Right cardiac atrium (tissue), 5 donors: ENCODE results near the gene CEMIP. TPM values are rescaled to one million over a fixed set of nuclear protein-coding genes. Genes with fewer than 3 reads are reported as not detected.

ENCODE experiments used
- ATAC-seq, 2 donors: fragments of 200-7000 bp; cut with Tn5 transposase; one replicate each; pipeline versions ENCODE4 v1.8.0 to v1.9.1; 2020; ENCODE audit warnings: moderate library complexity in 2 of 2, mild to moderate bottlenecking in 1 of 2
- DNase-seq, 3 donors: peaks; one replicate each; pipeline ENCODE4 v3.0.0-alpha.2; 2020
- H3K27ac ChIP-seq: one replicate; pipeline ENCODE4 v1.5.1; 2013; ENCODE audit warnings: mild to moderate bottlenecking, low read length, control low read depth, moderate library complexity
- H3K27me3 ChIP-seq: one replicate; pipeline ENCODE4 v1.6.1; 2013; ENCODE audit not compliant: control insufficient read depth, insufficient read depth
- H3K4me1 ChIP-seq: one replicate; pipeline ENCODE4 v1.6.1; 2013; ENCODE audit warnings: low read length; ENCODE audit not compliant: control insufficient read depth, insufficient read depth
- H3K4me3 ChIP-seq: one replicate; pipeline ENCODE4 v1.5.1; 2013; ENCODE audit warnings: low read length, control low read depth
- H3K9me3 ChIP-seq: one replicate; pipeline ENCODE4 v1.6.1; 2013; ENCODE audit warnings: low read length; ENCODE audit not compliant: control insufficient read depth
- WGBS: extraction: QIAGEN DNeasy Blood & Tissue Kit; methylation state at CpG from one replicate; pipeline ENCODE4 v1.1.7; 2013; 5-methylcytosine and 5-hydroxymethylcytosine counted together
- intact Hi-C, 4 donors: fragments of 100-400 bp; cut with DNase I; formaldehyde crosslinking; loops; one replicate each; pipeline versions ENCODE4 v1.11.0 to v1.14.0; 2022 to 2023
- polyA plus RNA-seq: library from polyadenylated mRNA; stranded (reverse); fragments of 200-250 nt; gene quantifications from one replicate; pipeline ENCODE4 v1.2.3, GENCODE V29; 2013
- total RNA-seq, 4 donors: library from RNA; stranded (reverse); fragmentation: NEBNext Ultra II Directional; extraction: Animal tissue kit (Norgen Biotek cat#: 25700); gene quantifications; one replicate each; pipeline ENCODE4 v1.2.1, GENCODE V29; 2021
- donor health status: healthy with polysubstance abuse.
- donor health status: DM: no; HTN: yes; CAD: no.
- donor health status: DM: no; HTN: no; CAD: no.
- donor health status: DM: no; HTN: yes; CAD: no; lungs with severe emphysema.
- donor health status: DM: yes; HTN: yes; CAD: no.

The CEMIP gene
- total and polyA plus RNA-seq, 5 donors = 0.23 to 3.9 (median 2.6) TPM

DNA sequence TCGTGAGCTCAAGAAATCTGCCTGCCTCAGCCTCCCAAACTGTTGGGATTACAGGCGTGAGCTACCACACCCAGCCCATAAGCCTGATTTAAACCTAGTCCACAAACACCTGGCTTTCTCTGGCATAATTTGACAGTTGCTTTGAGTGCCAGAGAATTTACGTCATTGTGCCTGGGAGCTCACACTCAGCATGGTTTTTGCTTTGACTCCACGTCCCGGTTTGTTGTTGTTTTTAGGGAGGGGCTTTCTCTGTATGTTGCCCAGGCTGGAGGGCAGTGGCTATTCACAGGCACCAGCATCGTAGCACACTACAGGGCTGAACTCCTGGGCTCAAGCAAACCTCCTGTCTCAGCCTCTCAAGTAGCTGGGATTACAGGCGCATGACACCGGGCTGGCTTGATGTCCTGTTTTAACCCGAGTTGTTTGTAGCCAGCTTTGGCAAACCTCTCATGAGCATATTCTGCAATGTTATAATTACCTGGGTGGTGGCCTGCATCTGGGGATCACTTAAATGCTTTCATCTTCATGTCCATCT is 32.7 kb downstream of the CEMIP start:
- DNase-seq (no peak), ATAC-seq (no peak)
- H3K27me3 ChIP-seq = no peaks in the 10 kb centered on the region
- no peak overlapping the region for H3K27ac ChIP-seq
- no peak overlapping the region for H3K4me3 ChIP-seq
- intact Hi-C loops = no loop called here
- no peaks in the 10 kb centered on the region for H3K9me3 ChIP-seq
- WGBS = 74% methylated on average over 9 of the region's 9 CpGs
- no peaks in the 10 kb centered on the region for H3K4me1 ChIP-seq

DNA sequence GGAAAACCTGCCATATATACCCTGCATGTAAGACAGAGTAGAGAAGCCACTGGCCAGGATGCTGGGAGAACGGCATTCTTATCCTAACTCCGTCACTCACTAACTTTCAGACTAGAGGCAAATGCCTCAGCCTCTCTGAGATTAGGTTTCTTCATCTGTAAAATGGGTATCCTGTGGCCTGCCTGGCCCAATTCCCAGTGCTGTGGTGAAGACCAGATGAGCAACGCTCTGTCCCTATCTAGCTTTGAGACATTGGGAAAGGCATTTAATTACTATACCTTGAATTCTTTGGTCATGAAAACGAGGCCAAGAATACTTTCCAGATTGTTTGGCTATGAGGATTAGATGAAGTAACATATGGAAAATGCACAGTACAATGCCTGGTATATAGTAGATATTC is 35.9 kb downstream of the CEMIP start:
- ATAC-seq = no peak
- Histone ChIP-seq H3K27me3 (no peaks in the 10 kb centered on the region), H3K4me1 (peaks cover 3% of the 10 kb centered on the region), H3K27ac (no peak overlapping the region), H3K9me3 (no peaks in the 10 kb centered on the region), H3K4me3 (no peak overlapping the region)
- intact Hi-C loops = no loop called here
- 89% methylated on average over 4 of the region's 4 CpGs for WGBS
- no peak for DNase-seq

- Histone ChIP-seq H3K4me3 (no peak overlapping the region), H3K27me3 (no peaks in the 10 kb centered on the region), H3K4me1 (peaks cover 3% of the 10 kb centered on the region), H3K9me3 (no peaks in the 10 kb centered on the region), H3K27ac (no peak overlapping the region)
- DNase-seq (no peak), ATAC-seq (no peak)
- intact Hi-C loops = no loop called here
- WGBS = 79% methylated on average over 3 of the region's 3 CpGs
Observed at GRCh38 chr15:80816049-80816653, 37.0 kb downstream of the CEMIP start.

DNA sequence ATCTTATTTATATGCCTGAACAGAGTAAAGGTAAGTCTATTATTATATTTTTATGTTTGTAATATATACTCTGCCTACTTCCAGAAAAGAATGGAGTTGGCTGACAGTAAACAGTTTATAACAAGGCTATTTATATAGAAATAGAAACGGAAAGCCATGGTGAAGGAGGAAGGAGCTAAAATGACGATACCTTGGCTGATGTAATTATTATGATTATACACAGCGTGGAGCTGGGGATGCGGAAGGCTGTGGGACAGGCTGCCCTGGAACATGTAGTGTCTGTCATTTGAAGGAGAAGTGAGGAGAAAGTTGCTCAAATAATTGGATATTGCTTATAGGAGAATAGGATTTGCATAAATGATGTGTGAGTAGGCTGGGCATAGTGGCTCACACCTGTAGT is 37.8 kb downstream of the CEMIP start:
- no peak overlapping the region for H3K4me3 ChIP-seq
- WGBS = 61% methylated on average over 4 of the region's 4 CpGs
- no peak for ATAC-seq
- no peaks in the 10 kb centered on the region for H3K9me3 ChIP-seq
- no peak for DNase-seq
- H3K27ac ChIP-seq = no peak overlapping the region
- intact Hi-C loops = no loop called here
- no peaks in the 10 kb centered on the region for H3K27me3 ChIP-seq
- peaks cover 3% of the 10 kb centered on the region for H3K4me1 ChIP-seq

GRCh38 chr15:80817901-80818300 is 38.7 kb downstream of the CEMIP start:
- no peak overlapping the region for H3K4me3 ChIP-seq
- H3K4me1 ChIP-seq = peaks cover 3% of the 10 kb centered on the region
- ATAC-seq (no peak), DNase-seq (no peak)
- no peaks in the 10 kb centered on the region for H3K9me3 ChIP-seq
- WGBS = 94% methylated on average over 3 of the region's 3 CpGs
- intact Hi-C loops = no loop called here
- H3K27ac ChIP-seq = no peak overlapping the region
- no peaks in the 10 kb centered on the region for H3K27me3 ChIP-seq

DNA sequence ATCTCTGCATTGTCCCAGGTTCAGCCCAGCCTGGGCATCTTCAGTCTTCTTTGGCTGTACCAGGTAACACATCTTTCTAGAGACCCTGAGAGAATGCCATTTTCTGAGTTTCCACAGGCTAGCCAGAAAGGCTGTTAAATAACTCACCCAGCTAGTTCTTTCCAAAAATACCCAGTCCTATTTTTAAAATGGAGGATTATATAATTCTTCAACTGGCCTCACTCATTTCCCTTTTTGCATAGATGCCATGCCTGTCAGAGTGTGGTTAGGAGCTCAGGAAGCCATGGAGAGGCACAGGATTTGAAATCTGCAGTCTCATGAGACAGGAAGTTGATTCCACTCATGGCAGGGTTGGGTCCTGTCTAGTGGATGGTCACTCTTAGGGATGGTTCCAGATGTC is 39.8 kb downstream of the CEMIP start:
- Histone ChIP-seq H3K9me3 (no peaks in the 10 kb centered on the region), H3K27ac (no peak overlapping the region), H3K27me3 (no peaks in the 10 kb centered on the region), H3K4me3 (no peak overlapping the region), H3K4me1 (peaks cover 3% of the 10 kb centered on the region)
- DNase-seq (no peak), ATAC-seq (no peak)
- intact Hi-C loops = no loop called here

DNA sequence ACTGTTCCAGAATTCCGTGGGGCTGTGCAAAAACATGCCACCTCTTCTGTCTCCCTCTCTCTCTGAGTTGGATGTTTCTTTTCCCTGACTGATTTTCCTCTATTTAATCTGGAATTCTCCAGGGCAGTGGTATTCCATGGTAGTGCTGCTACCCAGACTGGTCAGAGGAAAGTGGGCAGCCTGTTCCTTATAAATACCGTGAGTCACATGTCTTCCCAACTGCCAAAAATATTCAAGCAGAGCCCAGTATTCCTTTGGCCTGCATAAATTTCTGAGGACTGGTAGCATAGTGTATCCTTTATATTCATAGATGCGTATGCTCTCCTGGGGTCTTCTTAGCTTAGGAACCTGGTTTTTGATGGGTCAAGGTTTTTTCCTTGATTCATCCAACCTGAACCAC is 40.9 kb downstream of the CEMIP start:
- DNase-seq = no peak
- intact Hi-C loops = no loop called here
- Histone ChIP-seq H3K9me3 (no peaks in the 10 kb centered on the region), H3K27me3 (no peaks in the 10 kb centered on the region), H3K4me1 (peaks cover 3% of the 10 kb centered on the region), H3K27ac (no peak overlapping the region), H3K4me3 (no peak overlapping the region)
- ATAC-seq = no peak
- WGBS = 72% methylated on average over 3 of the region's 3 CpGs

- Histone ChIP-seq H3K4me1 (peaks cover 3% of the 10 kb centered on the region), H3K27me3 (no peaks in the 10 kb centered on the region), H3K9me3 (no peaks in the 10 kb centered on the region), H3K27ac (no peak overlapping the region), H3K4me3 (no peak overlapping the region)
- WGBS = 78% methylated on average over 3 of the region's 3 CpGs
- no peak for ATAC-seq
- DNase-seq = no peak
- intact Hi-C loops = no loop called here
Observed at GRCh38 chr15:80822256-80822655, 43.1 kb downstream of the CEMIP start.

DNA sequence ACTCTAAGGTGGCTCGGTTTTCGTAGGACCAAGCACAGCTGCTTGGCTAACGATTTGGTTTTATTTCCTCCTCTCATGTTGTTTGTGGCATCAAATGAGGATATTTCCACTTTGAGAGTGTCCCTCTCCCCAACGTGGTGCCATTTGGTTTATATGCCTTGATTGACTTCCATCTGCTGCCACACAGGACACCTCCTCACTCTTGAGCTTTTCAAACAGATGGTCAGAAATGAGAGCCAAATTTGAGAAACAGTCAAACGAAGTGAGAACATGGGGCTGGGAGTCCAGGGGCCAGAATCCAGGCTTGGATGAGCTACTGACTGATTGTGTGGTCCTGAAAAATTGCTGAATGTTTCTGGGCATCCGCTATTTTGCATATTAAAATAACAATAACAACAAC is 43.5 kb downstream of the CEMIP start:
- Histone ChIP-seq H3K27ac (no peak overlapping the region), H3K4me1 (peaks cover 3% of the 10 kb centered on the region), H3K9me3 (no peaks in the 10 kb centered on the region), H3K4me3 (no peak overlapping the region), H3K27me3 (no peaks in the 10 kb centered on the region)
- WGBS = 73% methylated on average over 6 of the region's 6 CpGs
- intact Hi-C loops = no loop called here
- no peak for DNase-seq
- ATAC-seq = no peak

GRCh38 chr15:80823120-80823519 is 44.0 kb downstream of the CEMIP start:
- H3K27me3 ChIP-seq = no peaks in the 10 kb centered on the region
- no peaks in the 10 kb centered on the region for H3K9me3 ChIP-seq
- no peak for ATAC-seq
- H3K4me3 ChIP-seq = no peak overlapping the region
- H3K27ac ChIP-seq = no peak overlapping the region
- peaks cover 3% of the 10 kb centered on the region for H3K4me1 ChIP-seq
- intact Hi-C loops = no loop called here
- 64% methylated on average over 6 of the region's 6 CpGs for WGBS
- no peak for DNase-seq

GRCh38 chr15:80823995-80824394 is 44.8 kb downstream of the CEMIP start:
- H3K27me3 ChIP-seq = no peaks in the 10 kb centered on the region
- ATAC-seq (no peak), DNase-seq (no peak)
- intact Hi-C loops = no loop called here
- H3K27ac ChIP-seq = no peak overlapping the region
- H3K4me3 ChIP-seq = no peak overlapping the region
- H3K9me3 ChIP-seq = no peaks in the 10 kb centered on the region
- 60% methylated on average over 4 of the region's 4 CpGs for WGBS
- H3K4me1 ChIP-seq = no peaks in the 10 kb centered on the region
